ENCODE measurements around the gene SLC16A6. TPM values are rescaled to one million over a fixed set of nuclear protein-coding genes. Genes with fewer than 3 reads are reported as not detected.
"Not testable (repeated sequence)": the region's sequence is repeated elsewhere in the genome, so short reads cannot be mapped to it uniquely, and the experiment has no call there.

Gene SLC16A6
- total RNA-seq, 1 donor: 35.9 TPM

DNA sequence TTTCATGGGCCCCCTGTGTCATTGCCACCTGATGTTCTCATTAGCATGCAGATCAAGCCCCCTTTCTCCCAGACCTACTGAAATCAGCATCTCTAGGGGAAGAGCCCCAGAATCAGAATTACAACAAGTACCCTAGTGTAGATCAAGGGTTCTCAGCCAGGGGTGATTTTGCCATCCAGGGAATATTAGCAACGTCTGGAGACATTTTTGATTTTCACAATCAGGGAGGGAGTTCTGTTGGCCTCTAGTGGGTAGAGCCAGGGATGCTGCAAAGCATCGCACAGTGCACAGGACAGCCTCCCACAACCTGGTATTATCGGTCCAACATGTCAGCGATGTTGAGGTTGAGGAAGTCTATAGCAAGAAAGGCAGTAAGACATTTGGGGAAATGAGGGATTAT is 35.8 kb downstream of the SLC16A6 start:
- no peak overlapping the region for H3K4me3 ChIP-seq (ENCODE audit: low read length)
- no peaks in the 10 kb centered on the region for H3K27me3 ChIP-seq (ENCODE audit: insufficient read depth, low read length)
- H3K4me1 ChIP-seq (ENCODE audit: insufficient read depth, low read length): peaks cover 66% of the 10 kb centered on the region
- H3K9me3 ChIP-seq (ENCODE audit: low read depth, low read length): no peaks in the 10 kb centered on the region

DNA sequence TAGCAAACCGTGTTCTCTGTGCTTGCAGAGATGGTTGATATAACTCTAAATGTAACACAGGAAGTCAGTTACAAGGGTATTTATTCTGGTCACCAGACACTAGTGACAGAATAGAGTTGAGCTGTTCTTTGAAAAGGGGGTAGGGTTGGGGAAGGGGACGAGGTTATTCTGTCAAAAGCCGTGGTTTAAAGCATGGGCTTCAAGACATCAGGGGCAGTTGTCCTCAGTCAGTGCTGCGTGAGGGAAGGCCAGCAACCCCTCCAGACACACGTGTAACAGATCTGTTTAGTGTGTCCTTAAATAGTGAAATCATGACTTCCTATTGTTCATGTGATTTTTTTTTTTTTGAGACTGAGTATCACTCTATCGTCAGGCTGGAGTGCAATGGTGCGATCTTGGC is 37.5 kb downstream of the SLC16A6 start:
- not testable (repeated sequence) for H3K27me3 ChIP-seq (ENCODE audit: insufficient read depth, low read length)

DNA sequence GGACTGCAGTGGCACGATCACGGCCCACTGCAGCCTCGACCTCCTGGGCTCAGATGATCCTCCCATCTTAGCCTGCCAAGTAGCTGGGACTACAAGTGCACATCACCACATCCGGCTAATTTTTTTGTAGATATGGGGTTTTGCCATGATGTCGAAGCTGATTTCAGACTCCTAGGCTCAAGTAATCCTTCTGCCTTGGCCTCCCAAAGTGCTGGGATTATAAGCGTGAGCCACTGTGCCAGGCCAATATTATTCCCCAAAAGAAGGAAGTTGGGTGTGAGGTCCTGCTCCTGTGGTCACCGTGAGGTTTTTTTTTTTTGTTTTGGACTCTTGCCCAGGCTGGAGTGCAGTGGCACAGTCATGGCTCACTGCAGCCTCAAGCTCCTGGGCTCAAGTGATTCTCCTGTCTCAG is 41.6 kb downstream of the SLC16A6 start:
- Histone ChIP-seq H3K4me3 (ENCODE audit: low read length) (no peak overlapping the region), H3K27me3 (ENCODE audit: insufficient read depth, low read length) (no peaks in the 10 kb centered on the region), H3K4me1 (ENCODE audit: insufficient read depth, low read length) (peaks cover 51% of the 10 kb centered on the region), H3K9me3 (ENCODE audit: low read depth, low read length) (no peaks in the 10 kb centered on the region)

More for the DNA sequence above, 37.5 kb downstream of the SLC16A6 start:
- H3K4me3 ChIP-seq (ENCODE audit: low read length); H3K9me3 ChIP-seq (ENCODE audit: low read depth, low read length): not testable (repeated sequence)
- H3K4me1 ChIP-seq (ENCODE audit: insufficient read depth, low read length): peaks cover 71% of the 10 kb centered on the region

DNA sequence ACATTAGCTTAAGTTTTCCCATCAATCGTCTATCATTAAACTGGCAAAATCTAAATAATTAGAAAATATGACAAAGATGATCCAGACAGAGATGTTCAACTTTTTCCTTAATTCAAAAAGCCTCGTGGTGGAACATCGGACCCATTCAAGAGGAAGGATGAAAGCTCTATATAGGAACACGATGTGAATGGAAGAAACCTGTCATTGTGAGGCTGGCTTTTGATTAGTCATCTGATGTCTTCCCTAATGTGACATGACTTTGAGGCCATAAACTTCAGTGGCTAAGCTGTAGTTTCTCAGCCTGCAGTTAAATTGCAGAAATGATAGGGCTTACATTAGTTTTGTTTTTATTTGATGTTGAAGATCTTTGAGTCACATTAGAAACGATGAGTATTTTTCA is 42.0 kb downstream of the SLC16A6 start:
- Histone ChIP-seq H3K27me3 (ENCODE audit: insufficient read depth, low read length) (no peaks in the 10 kb centered on the region), H3K4me3 (ENCODE audit: low read length) (no peak overlapping the region), H3K9me3 (ENCODE audit: low read depth, low read length) (no peaks in the 10 kb centered on the region), H3K4me1 (ENCODE audit: insufficient read depth, low read length) (peaks cover 47% of the 10 kb centered on the region)

DNA sequence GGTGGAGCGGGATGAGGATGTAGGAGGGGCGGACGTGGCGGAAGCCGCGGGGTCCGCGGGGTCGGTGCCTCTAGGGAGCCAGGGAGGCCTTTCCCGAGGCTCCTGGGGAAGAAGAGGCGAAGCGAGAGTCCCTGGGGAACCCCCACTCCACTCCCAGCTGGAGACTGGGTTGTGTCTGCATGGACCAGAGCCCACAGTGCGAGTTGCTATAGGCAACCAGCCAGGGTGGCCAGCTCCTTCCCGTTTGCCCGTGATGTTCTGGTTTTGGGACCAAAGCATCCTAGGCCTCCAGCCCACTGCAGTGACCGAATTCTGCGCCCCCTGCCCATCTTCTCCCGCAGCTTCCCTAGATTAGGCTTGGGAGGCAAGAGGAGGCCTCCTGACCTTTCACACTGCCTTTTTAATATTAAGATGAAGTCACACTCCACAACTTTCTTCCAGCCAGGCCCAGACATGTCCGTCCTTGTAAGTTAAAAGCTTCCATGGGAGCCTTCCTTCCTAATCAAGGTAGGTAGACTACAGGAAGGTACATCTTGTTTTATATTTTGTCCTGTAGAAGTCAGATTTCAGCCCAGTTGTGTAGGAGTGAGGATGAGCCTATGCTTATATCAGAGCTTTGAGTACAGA is 42.6 kb downstream of the SLC16A6 start:
- H3K4me1 ChIP-seq (ENCODE audit: insufficient read depth, low read length): peaks cover 41% of the 10 kb centered on the region
- no peaks in the 10 kb centered on the region for H3K9me3 ChIP-seq (ENCODE audit: low read depth, low read length)
- peak overlapping the region; percentile 76 for H3K4me3 ChIP-seq (ENCODE audit: low read length)
- H3K27me3 ChIP-seq (ENCODE audit: insufficient read depth, low read length): no peaks in the 10 kb centered on the region

DNA sequence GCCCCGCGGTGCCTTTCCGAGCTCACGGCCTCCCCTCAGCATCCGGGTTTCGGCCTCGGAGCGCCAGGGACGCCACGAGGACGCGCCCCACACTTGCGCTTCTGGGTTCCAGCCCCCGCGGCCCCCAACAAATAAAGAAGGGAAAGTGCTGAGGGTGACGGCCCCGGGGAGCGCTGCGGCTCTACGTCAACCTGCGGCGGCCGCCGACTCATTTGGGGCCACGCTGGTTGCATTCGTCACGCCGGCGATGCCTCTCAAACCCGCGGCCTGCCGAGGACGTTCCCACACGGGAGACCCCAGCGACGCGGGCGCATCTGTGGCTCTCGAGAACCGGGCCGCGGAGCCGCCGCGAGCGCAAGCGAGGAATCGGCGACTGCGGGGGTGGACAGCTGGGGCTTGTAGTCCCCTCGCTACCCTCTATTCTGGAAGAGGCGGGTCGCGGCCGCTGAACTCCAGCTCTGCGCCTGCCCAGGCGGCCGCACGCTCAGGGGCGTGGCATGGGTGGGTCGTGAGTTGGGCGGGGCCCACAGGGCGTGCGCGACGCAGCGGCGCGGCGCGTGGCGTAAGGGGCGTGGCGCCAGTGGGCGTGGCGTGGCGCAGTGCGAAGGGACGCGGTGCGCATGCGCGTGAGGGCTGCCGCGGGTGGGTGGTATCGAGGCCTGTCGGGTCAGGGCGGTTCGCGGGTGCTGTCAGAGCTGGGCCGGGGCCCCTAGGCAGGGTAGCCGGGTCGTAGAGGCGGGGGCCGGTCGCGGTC is 43.3 kb downstream of the SLC16A6 start, which contains the start of gene AMZ2:
TSS of gene AMZ2 (plus strand) at position 599 of the 754 bp plus-strand sequence. CDS start 2,145 bp downstream, outside the sequence.
- Histone ChIP-seq H3K27me3 (ENCODE audit: insufficient read depth, low read length) (no peaks in the 10 kb centered on the region), H3K4me3 (ENCODE audit: low read length) (peak within 1 kb of the TSS; percentile 76), H3K9me3 (ENCODE audit: low read depth, low read length) (no peaks in the 10 kb centered on the region), H3K4me1 (ENCODE audit: insufficient read depth, low read length) (peaks cover 37% of the 10 kb centered on the region)

DNA sequence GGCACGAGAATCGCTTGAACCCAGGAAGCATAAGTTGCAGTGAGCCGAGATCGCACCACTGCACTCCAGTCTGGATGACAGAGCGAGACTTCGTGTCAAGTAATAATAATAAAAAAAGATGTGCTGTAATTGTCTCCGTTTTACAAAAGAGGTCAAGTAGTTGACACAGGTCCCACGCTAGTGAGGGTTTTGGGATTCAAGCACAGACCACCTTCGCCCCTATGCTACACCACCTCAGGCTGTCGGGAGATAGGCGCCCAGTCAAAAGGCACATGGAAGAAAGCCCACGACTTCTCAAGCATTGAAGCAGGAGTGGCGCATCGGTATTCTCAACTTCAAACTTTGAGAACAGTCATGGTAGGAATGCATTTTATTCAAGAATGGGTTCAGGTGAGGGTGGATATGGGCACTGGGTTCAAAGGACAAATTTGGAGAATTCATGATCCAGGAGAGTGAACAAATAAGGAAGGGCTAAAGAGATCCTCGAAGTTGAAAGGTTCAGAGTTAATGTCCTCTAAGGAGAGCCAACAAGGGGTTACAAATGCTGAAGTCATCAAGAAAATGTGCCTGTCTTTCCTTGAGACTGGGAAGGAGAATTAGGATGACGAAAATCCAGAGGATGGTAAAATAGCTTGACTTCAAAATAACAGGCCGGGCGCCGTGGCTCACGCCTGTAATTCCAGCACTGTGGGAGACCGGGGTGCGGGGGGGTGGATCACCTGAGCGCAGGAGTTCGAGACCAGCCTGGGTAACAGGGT is 44.5 kb downstream of the SLC16A6 start:
- Histone ChIP-seq H3K4me1 (ENCODE audit: insufficient read depth, low read length) (peaks cover 33% of the 10 kb centered on the region), H3K9me3 (ENCODE audit: low read depth, low read length) (no peaks in the 10 kb centered on the region), H3K27me3 (ENCODE audit: insufficient read depth, low read length) (no peaks in the 10 kb centered on the region), H3K4me3 (ENCODE audit: low read length) (no peak overlapping the region)

DNA sequence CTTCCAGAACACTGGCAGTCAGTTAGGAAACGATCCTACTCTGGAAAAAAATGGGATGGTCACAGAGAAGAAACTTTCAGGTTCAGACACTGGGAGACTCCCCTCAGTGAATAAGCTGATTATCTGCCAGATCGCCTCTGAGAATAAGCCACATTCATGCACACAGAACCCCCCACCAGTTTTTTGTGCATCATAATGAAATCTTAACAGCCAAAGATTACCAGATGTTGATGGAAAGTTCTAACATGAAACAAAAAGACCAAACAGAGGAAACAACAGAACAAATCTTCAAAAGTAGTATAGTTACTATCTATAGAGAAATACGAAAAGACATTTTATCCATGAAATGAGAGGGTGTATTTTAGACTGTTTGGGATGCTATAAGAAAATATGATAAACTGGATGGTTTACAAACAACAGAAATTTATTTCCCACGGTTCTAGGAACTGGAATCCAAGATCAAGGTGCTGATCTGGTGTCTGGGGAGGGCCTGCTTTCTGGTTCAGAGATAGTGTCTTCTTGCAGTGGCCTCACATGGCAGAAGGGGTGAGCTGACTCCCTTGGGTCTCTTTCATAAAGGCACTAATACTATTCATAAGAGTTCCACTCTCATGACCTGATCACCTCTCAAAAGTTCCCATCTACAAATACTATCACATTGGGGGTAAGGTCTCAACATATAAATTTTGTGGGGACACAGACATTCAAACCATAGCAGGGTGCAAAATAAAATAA is 51.1 kb downstream of the SLC16A6 start:
- no peaks in the 10 kb centered on the region for H3K9me3 ChIP-seq (ENCODE audit: low read depth, low read length)
- H3K4me1 ChIP-seq (ENCODE audit: insufficient read depth, low read length): peaks cover 50% of the 10 kb centered on the region
- no peaks in the 10 kb centered on the region for H3K27me3 ChIP-seq (ENCODE audit: insufficient read depth, low read length)
- no peak overlapping the region for H3K4me3 ChIP-seq (ENCODE audit: low read length)

DNA sequence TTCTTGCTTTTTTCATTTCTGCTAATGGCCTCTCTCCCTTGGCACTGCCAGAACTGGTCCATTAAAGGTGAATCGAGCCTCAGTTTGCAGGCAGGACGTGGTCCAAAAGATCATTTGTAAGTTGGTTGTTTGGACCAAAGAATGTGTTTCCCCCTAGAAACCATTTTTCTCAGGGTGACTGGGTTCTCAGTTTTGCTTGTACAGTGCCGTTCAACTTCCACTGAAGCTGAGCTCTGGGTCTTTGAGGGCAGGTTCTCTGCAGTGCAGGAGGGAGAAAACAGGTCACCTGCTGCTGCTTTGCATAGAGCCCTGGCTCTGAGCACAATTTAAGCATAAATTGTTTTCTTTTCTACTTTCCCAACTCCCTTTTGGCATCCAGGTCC is 52.1 kb downstream of the SLC16A6 start:
- Histone ChIP-seq H3K4me3 (ENCODE audit: low read length) (no peak overlapping the region), H3K27me3 (ENCODE audit: insufficient read depth, low read length) (no peaks in the 10 kb centered on the region), H3K4me1 (ENCODE audit: insufficient read depth, low read length) (peaks cover 59% of the 10 kb centered on the region), H3K9me3 (ENCODE audit: low read depth, low read length) (no peaks in the 10 kb centered on the region)

DNA sequence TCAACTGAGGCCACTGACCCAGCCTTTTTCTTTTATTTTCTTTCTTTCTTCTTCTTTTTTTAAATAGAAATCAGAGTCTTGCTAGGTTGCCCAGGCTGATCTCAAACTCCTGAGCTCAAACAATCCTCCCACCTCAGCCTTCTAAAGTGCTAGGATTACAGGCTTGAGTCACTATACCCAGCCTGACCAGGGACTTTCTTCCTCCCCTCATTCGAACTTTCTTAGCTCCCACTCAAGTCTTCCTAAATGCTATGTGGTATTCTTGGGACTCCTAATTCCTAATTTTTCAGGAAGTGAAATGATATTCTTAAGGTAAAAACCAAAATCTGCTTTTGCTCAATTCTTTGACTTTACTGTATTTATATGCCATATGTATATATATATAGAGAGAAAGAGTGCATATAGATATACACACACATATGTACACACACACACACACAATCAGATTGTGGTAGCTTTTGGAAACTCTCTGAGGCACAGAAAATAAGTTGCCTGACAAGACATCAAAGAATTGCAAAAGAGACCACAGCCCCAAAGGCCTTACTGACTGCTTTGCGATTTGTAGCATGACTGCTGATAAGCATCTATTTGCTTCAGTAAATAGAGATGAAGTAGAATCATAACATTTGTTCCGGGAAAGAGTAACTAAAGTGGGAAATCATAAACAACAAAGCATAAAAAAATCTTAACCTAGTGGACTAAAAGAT is 52.6 kb downstream of the SLC16A6 start:
- Histone ChIP-seq H3K27me3 (ENCODE audit: insufficient read depth, low read length) (no peaks in the 10 kb centered on the region), H3K4me1 (ENCODE audit: insufficient read depth, low read length) (peaks cover 60% of the 10 kb centered on the region), H3K9me3 (ENCODE audit: low read depth, low read length) (no peaks in the 10 kb centered on the region), H3K4me3 (ENCODE audit: low read length) (peak overlapping the region; percentile 29)

DNA sequence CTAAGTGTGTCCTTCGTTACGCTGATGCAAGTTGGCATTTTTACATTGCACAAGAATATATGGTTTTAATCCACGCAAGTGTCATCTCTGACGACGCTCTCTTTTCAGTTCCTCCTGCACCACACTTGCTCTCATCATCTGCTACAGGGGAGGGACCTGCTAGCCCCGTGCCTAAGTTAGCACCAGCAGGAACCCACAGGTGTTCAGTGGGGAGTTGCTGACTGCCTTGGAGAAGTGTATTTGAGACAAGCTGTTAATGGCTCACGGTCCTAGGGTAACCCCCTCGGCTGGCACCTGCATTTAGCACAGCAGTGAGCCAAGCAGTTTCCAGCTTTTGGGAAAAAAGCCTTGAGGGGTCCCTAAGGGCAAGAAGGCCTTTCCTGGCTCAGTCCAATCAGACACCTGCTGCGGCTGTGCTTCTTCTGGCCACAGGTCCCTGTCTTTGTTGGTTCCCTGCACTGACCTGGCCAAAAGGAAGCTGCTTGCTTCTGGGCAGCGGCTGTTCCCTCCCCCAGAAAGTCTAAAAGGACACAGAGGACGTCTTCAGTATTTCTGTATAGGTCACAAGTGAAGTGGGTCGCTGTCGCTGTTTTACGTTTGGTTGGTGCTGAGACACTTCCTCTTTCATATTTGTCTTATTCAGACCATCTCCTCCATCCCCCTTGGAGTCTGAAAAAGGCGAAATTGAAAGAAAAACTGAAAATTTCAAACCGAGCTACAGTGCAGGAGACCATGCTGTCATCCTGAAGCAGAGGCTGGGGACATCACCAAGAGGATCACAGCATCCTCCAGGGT is 53.4 kb downstream of the SLC16A6 start:
- peak overlapping the region; percentile 29 for H3K4me3 ChIP-seq (ENCODE audit: low read length)
- H3K4me1 ChIP-seq (ENCODE audit: insufficient read depth, low read length): peaks cover 60% of the 10 kb centered on the region
- not testable (repeated sequence) for H3K9me3 ChIP-seq (ENCODE audit: low read depth, low read length); H3K27me3 ChIP-seq (ENCODE audit: insufficient read depth, low read length)

DNA sequence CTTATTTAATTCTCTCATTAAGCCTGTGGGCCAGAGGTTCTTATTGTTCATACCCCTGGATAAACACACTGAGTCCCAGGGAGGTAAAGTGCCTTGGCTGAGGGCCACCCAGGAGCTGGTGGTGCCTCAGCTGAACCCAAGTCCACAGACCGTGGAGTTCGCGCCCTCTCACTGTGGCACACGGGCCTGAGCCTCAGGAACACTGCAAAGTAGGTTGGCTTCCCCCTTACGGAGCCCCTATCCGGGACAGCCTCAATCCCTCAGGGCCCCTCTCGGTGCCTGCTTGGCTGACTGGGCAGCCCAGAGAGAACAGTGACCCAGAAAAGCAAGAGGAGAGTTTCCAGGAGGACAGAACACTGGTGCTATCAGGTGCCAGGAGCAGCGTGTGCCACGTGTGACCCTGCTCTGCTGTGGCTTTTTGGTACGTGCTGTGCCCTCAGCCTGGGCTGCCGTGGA is 55.6 kb downstream of the SLC16A6 start:
- not testable (repeated sequence) for H3K9me3 ChIP-seq (ENCODE audit: low read depth, low read length)

DNA sequence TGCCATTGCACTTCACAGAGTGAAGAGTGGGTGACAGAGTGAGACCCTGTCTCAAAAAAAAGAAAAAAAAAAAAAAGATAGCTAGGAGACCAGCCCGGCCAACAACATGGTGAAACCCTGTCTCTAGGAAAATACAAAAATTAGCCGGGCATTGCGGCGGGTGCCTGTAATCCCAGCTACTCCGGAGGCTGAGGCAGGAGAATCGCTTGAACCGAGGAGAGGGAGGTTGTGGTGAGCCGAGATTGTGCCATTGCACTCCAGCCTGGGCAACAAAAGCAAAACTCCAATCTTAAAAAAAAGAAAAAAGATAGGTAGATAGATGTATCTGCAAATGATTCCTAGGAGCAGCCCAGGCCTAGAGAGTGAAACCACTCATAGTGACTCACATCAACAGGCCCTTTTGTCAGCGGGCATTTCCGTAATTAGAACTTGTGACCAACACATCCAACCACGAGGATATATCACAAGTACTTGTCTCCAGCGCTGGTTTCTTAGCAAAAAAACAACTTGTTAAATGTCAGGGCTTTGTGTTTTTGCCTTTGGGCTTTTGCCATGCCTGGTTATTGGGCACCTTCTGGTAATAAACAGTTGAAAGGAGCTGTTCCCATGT is 56.1 kb downstream of the SLC16A6 start:
- not testable (repeated sequence) for H3K9me3 ChIP-seq (ENCODE audit: low read depth, low read length); H3K27me3 ChIP-seq (ENCODE audit: insufficient read depth, low read length); H3K4me3 ChIP-seq (ENCODE audit: low read length)
- peaks cover 53% of the 10 kb centered on the region for H3K4me1 ChIP-seq (ENCODE audit: insufficient read depth, low read length)

More for the DNA sequence above, 55.6 kb downstream of the SLC16A6 start:
- not testable (repeated sequence) for H3K27me3 ChIP-seq (ENCODE audit: insufficient read depth, low read length); H3K4me3 ChIP-seq (ENCODE audit: low read length)
- peaks cover 58% of the 10 kb centered on the region for H3K4me1 ChIP-seq (ENCODE audit: insufficient read depth, low read length)

Measured in mononuclear cell (primary cell).